ENCODE results near the gene FILIP1L.

The FILIP1L gene

GRCh38 chr3:100003609-100004503 lies 110.4 kb downstream of the FILIP1L start:
- Histone ChIP-seq H3K79me2 (ENCODE audit: insufficient read depth, low read length) (no peaks in the 10 kb centered on the region), H3K9ac (ENCODE audit: low read depth, low read length) (no peak overlapping the region), H3K27me3 (ENCODE audit: insufficient read depth, low read length, poor library complexity) (no peaks in the 10 kb centered on the region), H3K9me3 (ENCODE audit: insufficient read depth, low read length, severe bottlenecking) (no peaks in the 10 kb centered on the region), H3K4me1 (ENCODE audit: insufficient read depth, low read length) (no peaks in the 10 kb centered on the region), H3K4me3 (ENCODE audit: low read depth in 1 of 2, low read length in 2 of 2) (no peak overlapping the region), H4K20me1 (ENCODE audit: insufficient read depth, low read length) (no peaks in the 10 kb centered on the region), H2AFZ (ENCODE audit: low read depth, low read length) (no peak overlapping the region), H3K4me2 (ENCODE audit: insufficient read depth, low read length) (no peak overlapping the region), H3K27ac (ENCODE audit: low read length) (no peak overlapping the region), H3K36me3 (ENCODE audit: insufficient read depth, low read length) (no peaks in the 10 kb centered on the region)
- ATAC-seq (ENCODE audit: insufficient read depth, low read depth) (no peak), DNase-seq (no peak)
- TF ChIP-seq, protein P1, sequence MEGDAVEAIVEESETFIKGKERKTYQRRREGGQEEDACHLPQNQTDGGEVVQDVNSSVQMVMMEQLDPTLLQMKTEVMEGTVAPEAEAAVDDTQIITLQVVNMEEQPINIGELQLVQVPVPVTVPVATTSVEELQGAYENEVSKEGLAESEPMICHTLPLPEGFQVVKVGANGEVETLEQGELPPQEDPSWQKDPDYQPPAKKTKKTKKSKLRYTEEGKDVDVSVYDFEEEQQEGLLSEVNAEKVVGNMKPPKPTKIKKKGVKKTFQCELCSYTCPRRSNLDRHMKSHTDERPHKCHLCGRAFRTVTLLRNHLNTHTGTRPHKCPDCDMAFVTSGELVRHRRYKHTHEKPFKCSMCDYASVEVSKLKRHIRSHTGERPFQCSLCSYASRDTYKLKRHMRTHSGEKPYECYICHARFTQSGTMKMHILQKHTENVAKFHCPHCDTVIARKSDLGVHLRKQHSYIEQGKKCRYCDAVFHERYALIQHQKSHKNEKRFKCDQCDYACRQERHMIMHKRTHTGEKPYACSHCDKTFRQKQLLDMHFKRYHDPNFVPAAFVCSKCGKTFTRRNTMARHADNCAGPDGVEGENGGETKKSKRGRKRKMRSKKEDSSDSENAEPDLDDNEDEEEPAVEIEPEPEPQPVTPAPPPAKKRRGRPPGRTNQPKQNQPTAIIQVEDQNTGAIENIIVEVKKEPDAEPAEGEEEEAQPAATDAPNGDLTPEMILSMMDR (IDR thresholded peaks at IDR 0.05; ENCODE audit: borderline replicate concordance, extremely low read depth, low read length, poor library complexity, severe bottlenecking): no peak
- TF ChIP-seq EZH2 (IDR thresholded peaks at IDR 0.05; ENCODE audit: borderline replicate concordance, low read depth, low read length, severe bottlenecking): no peak

DNA sequence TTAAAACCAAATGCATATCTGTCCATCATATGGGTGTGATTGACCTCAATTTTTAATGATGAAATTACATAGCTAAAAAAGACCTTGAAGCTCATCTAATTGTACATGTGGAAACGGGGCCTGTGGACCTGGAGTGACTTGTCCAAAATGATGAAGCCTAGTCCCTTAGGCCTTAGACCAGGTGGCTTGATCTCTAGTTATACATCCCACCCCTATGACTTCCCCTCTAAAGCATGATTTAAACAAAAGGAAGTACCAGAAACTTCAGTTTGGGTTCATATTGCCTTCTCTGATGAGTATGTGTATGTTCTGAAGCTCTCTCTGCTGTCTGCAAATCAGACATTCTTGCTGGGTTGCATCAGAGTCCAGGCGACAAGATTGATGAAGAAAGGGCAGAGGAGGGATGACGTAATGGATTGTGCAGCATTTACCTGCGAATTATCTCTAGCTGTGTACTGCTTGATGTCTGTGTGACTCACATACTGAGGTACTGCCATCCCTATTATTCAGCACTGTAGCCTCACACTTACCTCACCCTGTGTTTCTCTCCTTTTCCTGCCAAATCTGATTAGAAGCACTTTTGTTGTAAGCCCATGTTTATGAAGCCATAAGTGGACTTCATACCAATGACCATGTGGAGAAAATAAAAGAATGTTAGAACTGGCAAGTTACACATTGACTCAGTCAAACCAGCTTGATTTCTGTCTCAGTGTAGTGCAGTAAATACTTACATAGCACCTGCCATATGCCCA lies 111.5 kb downstream of the FILIP1L start:
- TF ChIP-seq EZH2 (IDR thresholded peaks at IDR 0.05; ENCODE audit: borderline replicate concordance, low read depth, low read length, severe bottlenecking): no peak
- TF ChIP-seq, protein P1 (IDR thresholded peaks at IDR 0.05; ENCODE audit: borderline replicate concordance, extremely low read depth, low read length, poor library complexity, severe bottlenecking): no peak
- ATAC-seq (ENCODE audit: insufficient read depth, low read depth): no peak

GRCh38 chr3:100001526-100002270 lies 112.6 kb downstream of the FILIP1L start:
- Histone ChIP-seq H4K20me1 (ENCODE audit: insufficient read depth, low read length) (no peaks in the 10 kb centered on the region), H2AFZ (ENCODE audit: low read depth, low read length) (no peak overlapping the region), H3K27ac (ENCODE audit: low read length) (no peak overlapping the region), H3K27me3 (ENCODE audit: insufficient read depth, low read length, poor library complexity) (no peaks in the 10 kb centered on the region), H3K4me1 (ENCODE audit: insufficient read depth, low read length) (no peaks in the 10 kb centered on the region), H3K79me2 (ENCODE audit: insufficient read depth, low read length) (no peaks in the 10 kb centered on the region), H3K9ac (ENCODE audit: low read depth, low read length) (no peak overlapping the region), H3K36me3 (ENCODE audit: insufficient read depth, low read length) (no peaks in the 10 kb centered on the region), H3K9me3 (ENCODE audit: insufficient read depth, low read length, severe bottlenecking) (no peaks in the 10 kb centered on the region), H3K4me2 (ENCODE audit: insufficient read depth, low read length) (no peak overlapping the region), H3K4me3 (ENCODE audit: low read depth in 1 of 2, low read length in 2 of 2) (no peak overlapping the region)
- TF ChIP-seq, protein P1 (IDR thresholded peaks at IDR 0.05; ENCODE audit: borderline replicate concordance, extremely low read depth, low read length, poor library complexity, severe bottlenecking): no peak
- no peak for TF ChIP-seq EZH2 (IDR thresholded peaks at IDR 0.05; ENCODE audit: borderline replicate concordance, low read depth, low read length, severe bottlenecking)
- DNase-seq: no peak
- ATAC-seq (ENCODE audit: insufficient read depth, low read depth): no peak

More for the DNA sequence above, 111.5 kb downstream of the FILIP1L start:
- no peaks in the 10 kb centered on the region for H3K4me1 ChIP-seq (ENCODE audit: insufficient read depth, low read length)
- no peak for DNase-seq
- H2AFZ ChIP-seq (ENCODE audit: low read depth, low read length): no peak overlapping the region
- H3K4me2 ChIP-seq (ENCODE audit: insufficient read depth, low read length): no peak overlapping the region
- no peak overlapping the region for H3K4me3 ChIP-seq (ENCODE audit: low read depth in 1 of 2, low read length in 2 of 2)
- H3K27me3 ChIP-seq (ENCODE audit: insufficient read depth, low read length, poor library complexity): no peaks in the 10 kb centered on the region
- H3K36me3 ChIP-seq (ENCODE audit: insufficient read depth, low read length): no peaks in the 10 kb centered on the region
- H3K79me2 ChIP-seq (ENCODE audit: insufficient read depth, low read length): no peaks in the 10 kb centered on the region
- H3K27ac ChIP-seq (ENCODE audit: low read length): no peak overlapping the region
- no peaks in the 10 kb centered on the region for H3K9me3 ChIP-seq (ENCODE audit: insufficient read depth, low read length, severe bottlenecking)
- no peak overlapping the region for H3K9ac ChIP-seq (ENCODE audit: low read depth, low read length)
- H4K20me1 ChIP-seq (ENCODE audit: insufficient read depth, low read length): no peaks in the 10 kb centered on the region
